HG03045 (cell line): ENCODE results near the gene ATXN2.
"Not testable (repeated sequence)": the region's sequence is repeated elsewhere in the genome, so short reads cannot be mapped to it uniquely, and the experiment has no call there.

Experiments
- ATAC-seq: cut with Tn5 transposase; IDR thresholded peaks from one replicate; pipeline ENCODE4 v1.9.1; 2021; ENCODE audit warnings: mild to moderate bottlenecking, moderate library complexity; ENCODE audit not compliant: unreplicated experiment

ATXN2 gene

DNA sequence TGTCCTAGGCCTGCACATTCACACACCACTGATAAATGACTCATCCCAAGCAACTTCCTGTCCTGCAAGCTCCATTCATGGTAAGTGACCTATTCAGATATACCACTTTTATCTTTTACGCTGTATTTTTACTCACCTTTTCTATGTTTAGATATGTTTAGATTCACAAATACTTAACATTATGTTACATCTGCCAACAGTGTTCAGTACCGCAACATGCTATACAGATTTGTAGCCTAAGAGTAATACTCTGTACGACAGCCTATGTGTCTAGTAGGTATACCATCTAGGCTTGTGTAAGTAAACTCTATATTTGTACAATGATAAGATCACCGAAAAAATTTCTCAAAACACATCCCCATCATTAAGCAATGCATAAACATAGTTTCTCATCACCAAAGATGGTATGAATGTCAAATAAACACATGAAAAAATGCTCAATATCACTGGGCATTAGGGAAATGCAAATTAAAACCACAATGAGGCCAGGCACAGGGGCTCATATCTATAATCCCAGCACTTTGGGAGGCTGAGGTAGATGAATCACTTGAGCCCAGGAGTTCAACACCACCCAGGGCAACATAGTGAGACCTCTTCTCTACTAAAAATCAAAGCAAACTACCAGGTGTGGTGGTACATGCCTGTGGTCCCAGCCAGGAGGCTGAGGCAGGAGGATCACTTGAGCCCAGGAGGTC lies 20.7 kb downstream of the ATXN2 start:
- ATAC-seq = no peak

DNA sequence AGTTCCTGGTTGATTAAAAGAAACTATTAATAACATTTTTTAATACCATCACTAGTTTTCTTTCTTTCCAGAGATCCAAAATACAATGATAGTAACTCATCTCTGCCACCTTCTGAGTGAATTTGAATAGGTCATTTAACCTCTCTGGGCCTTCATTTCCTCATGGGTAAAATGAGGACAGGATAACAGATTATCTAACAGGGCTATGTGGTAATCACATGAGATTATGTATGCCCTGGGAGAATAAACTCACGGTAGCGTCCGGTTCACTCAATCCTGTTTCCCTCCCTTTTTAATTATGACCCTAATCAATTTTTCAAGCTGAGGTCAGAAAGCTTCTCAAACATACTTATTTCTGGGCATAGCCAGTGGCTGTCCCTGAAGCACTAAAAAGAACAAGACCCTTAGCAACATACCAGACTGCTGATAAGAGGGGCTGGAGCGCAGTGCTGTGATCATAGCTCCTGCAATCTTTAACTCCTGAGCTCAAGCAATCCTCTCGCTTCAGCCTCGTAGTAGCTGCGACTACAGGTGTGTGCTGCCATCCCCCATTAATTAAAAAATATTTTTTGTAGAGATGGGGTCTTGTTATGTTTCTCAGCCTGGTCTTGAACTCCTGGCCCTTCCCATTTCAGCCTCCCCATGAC lies 24.2 kb downstream of the ATXN2 start:
- no peak for ATAC-seq

DNA sequence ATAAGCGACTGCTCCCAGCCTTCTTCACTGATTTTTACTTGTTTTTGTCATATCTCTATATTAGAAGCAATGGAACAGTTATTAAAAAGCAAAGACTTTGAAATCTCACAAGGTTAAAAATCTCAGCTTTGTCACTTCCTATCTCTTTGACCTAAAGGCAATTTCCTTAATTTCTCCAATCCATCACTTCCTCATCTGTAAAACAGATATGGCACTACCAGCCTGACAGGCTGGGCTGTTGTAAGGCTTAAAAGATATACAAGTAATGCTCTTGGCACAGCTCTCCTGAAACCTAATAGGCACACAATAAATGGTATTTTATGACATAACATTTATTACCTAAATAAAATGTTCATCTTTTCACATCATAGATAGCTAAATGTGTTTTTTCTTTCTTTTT lies 25.6 kb downstream of the ATXN2 start:
- no peak for ATAC-seq

DNA sequence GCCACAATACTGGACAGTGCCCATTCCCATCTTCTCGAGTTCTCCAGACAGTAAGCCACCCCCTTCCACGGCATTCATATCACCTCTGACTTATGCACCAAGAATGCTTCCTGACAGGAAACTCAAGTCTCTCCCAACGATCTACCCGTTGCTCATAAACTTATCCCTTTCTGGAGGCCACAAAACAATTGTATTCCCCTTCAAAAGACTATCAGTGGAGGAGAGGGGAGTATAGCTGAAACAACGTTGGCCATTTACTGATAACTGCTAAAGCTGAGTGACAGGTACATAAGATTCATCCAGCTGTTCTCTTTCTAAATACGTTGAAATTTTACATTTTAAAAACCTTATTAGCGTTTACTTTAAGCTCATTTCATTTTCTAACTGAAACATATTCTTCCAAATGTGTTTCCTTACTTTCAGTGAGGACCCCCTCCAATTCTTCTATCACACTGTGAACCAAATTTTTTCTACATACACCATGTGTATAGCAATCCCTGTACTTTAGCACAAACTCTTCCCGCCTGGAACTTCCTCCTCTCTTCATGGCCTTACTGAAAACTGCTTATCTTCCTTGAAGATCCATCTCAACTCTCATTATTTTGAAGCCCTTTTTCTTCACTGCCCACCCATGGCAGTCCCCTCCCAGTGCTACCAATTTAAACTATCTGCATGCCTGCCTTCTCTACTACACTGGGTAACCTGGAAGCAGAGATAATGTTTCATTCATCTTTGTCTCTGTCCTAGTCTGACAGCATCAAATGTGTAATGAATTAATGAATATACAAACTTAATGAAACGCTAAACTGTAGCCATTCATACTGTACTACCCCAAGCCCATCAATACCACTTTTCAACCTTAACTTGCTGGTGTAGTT lies 28.8 kb downstream of the ATXN2 start:
- ATAC-seq = no peak

DNA sequence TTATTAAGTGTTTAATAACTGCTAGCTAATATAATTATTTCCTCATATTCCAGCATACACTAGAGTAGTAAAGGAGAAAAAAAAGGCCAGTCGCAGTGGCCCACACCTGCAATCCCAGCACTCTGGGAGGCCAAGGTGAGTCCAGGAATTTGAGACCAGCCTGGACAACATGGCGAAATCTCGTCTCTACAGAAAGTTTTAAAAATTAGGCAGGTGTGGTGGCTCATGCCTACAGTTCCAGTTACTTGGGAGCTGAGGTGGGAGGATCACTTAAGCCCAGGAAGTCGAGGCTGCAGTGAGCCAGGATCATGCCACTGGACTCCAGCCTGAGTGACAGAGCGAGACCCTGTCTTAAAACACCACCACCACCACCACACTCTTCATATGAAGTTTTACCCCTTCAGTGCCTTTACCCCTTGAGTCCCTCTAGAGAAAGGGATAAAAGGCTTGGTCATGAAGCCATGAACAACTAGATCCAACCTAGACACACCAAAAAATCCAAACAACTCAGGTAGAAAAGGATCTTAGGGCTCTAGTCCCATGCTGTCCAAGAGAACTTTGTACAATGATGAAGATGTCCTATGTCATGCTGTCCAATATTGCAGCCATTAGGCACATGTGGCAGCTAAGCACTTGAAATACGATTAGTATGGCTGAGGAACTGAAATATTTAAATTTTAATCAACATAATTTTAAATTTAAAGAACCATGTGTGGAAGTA lies 29.6 kb downstream of the ATXN2 start:
- ATAC-seq = no peak

DNA sequence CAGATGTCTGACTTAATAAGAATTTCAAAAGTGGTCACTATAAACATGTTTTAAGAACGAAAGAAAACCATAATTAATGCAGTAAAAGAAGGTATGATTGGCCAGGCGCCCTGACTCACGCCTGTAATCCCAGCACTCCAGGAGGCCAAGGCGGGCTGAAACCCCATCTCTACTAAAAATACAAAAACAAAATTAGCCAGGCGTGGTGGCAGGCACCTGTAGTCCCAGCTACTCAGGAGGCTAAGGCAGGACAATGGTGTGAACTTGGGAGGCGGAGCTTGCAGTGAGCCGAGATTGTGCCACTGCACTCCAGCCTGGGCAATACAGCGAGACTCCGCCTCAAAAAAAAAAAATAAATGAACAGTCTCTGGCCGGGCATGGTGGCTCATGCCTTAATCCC lies 38.3 kb downstream of the ATXN2 start:
- not testable (repeated sequence) for ATAC-seq

DNA sequence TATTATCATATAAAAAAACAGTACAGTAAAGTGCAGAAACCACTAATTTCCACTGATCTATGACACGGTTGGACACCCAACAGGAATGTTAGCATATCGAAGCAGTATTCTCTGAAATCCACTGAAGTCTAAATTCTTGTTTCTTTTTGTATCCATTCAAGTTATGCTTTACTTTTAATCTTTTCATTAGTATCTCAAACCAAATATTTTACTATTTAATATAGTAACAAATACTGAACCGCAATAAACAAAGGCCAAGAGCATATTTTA lies 41.1 kb downstream of the ATXN2 start:
- ATAC-seq = no peak

DNA sequence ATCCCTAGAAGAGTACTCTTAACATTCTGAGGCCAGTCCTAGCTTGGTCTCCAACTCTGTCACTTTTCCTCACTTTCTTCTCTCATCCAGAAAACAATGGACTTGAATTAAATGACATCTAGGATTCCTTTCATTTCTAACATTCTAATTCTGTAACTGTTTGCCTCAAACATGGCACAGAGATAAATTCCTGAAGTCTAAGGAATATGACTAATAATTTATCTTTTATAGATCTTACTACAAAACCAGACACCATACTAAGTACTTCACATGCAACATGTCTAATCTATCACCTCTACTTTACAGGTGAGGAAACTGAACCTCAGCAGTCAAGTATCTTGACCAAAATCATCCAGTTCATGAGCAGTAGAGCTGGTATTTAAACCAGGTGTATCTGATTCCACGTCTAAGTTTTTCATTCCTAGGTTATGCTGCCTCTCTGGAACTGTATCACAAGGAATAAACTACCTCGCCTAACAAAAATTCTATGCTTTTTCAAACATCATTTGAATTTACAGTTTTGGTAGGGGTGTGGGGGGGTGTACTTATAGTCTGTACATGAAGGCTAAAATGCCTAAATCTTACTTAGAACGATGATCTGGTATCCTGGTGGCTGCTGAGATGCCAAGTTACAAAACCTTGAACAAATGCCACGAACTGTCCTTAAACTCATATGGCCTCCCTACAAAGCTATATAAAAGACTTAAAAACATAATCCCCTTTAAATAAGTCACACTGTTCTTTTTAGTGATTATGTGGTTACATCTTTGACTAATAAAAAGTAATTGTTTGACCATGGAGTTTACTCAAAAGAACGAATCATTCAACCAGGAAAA lies 41.6 kb downstream of the ATXN2 start:
- no peak for ATAC-seq

DNA sequence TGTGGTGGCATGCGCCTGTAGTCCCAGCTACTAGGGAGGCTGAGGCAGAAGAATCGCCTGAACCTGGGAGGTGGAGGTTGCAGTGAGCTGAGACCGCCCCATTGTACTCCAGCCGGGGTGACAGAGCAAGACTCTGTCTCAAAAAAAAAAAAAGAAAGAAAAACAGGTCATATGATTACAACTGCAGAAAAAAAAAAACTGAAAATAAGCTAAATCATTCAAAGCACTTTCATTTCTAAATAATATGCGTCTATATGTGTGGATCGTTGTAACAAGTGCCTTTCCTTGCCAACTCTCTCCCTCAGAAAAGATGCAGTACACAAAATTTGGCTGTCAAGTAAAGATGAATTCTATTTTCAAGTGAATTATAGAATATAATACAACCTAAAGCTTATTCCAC lies 42.4 kb downstream of the ATXN2 start:
- no peak for ATAC-seq

DNA sequence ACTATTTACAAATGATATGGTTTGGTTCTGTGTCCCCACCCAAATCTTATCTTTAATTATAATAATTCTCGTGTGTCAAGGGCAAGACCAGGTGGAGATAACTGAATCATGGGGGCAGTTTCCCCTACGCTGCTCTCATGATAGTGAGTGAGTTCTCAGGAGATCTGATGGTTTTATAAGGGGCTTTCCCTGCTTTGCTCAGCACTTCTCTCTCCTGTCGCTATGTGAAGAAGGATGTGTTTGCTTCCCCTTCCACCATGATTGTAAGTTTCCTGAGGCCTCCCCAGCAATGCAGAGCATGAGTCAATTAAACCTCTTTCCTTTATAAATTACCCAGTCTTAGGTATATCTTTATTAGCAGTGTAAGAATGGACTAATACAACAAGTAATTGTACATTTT lies 43.8 kb downstream of the ATXN2 start:
- ATAC-seq = not testable (repeated sequence)

DNA sequence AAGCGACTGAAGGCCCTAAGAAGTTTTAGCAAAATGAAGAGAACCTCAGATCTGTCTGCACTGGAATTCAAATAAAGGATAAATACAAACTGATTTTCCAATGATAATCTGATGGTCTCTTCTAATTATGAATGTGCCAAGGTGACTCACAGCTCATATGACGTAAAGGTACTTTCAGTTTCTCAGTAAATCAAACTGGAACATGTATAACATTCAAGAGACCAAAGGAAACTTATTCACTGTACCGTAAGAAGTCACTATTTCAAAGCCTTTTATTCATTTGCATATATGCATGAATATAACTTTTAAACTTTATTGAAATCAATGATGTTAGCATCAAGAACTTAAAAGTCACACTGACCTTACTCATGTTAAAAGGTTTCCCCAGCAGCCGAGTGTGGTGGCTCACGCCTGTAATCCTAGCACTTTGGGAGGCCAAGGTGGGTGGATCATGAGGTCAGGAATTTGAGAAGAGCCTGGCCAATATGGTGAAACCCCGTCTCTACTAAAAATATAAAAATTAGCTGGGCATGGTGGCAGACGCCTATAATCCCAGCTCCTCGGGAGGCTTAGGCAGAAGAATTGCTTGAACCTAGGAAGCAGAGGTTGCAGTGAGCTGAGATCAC lies 52.2 kb downstream of the ATXN2 start:
- no peak for ATAC-seq

DNA sequence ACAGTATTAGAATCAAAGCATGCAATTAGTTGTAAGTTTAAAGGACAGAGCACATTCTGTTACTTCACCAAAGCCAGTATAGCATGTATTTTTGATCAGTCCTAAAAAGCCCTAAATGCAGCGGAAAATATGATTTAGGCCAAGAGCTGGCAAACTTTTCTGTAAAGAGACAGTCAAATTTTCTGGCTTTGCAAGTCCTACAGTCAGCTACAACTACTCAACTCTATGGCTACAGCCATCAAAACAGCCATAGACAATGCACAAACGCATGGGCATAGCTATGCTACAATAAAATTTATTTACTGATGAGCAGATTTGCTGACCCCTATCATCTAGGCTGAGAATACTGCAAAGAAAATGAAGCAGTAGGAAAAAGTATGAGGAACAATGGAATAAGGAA lies 52.9 kb downstream of the ATXN2 start:
- no peak for ATAC-seq

DNA sequence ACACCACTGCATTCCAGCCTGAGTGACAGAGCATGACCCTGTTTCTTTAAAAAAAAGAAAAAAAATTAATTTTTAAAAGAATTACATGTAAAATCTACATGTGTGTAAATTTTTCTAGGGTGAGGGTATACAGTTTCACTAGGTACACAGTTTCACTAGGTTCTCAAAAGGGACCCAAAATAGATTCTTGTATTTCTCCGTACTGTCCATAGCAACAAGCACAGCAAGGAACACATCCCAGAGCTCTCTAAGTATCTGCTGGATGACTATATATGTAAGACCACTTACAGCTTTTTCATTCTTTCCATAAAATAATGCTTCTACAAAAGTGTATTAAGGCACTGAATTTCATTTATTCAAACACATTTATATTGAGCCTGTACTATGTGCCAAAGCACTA lies 55.1 kb downstream of the ATXN2 start:
- no peak for ATAC-seq

DNA sequence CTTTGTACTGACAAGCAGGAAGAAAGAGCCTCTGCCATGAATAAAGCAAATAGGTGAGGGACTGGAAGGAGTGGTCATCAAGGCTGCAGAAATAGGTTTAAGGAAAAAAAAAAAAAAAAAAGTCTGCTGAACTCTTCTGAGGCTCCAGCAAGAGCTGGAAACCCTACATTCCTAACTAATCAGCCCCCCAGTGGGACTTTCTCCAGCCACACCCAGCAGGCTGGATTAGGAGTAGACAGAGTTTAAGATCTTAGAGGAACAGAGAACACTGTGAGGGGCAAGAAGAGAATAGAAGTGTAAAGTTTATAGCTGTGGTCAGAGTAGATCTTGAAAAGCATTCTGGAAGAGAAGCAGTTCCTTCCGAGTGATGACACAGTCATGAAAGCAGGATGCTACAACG lies 66.4 kb downstream of the ATXN2 start:
- no peak for ATAC-seq

DNA sequence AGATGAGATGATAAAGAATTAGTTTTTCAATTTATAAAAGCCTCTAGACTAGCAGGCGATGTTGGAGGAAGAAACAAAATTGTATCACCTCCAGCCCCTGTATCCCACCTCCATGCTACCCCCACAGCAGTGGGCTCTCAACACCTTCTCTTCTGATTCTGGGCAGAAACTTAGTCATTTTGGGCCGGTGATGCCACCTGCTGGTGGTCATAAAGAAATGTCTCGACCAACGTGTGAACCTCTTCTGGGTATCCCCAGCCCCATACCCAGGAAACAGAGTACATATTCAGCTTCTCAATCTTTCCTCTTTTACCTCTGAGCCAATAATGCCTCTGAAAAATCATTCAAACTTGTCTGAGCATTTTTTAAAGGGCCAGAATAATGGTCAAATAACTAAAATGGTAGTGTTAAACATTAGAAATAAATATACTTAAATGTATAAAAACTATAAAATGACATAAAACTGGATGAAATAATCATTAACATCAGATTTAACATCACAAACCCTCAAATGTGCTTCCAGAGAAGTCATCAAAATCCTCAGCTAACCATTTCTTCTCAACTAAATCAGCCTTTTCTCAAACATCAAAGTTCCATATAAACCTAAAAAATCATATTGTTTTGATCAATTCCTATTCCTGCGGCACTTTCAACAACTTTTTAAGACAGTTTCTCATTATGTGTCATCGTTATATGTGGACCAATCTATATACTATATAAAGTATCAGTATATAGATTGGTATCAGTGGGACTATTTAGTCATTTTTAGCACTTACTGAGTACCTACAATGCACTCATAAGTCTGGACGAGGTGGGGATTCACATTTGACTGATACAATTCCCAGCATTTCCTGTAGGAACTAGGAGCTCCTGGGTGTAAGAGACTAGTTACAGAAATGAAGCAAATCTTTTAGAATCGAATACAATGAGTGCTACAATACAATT lies 69.4 kb downstream of the ATXN2 start:
- no peak for ATAC-seq

DNA sequence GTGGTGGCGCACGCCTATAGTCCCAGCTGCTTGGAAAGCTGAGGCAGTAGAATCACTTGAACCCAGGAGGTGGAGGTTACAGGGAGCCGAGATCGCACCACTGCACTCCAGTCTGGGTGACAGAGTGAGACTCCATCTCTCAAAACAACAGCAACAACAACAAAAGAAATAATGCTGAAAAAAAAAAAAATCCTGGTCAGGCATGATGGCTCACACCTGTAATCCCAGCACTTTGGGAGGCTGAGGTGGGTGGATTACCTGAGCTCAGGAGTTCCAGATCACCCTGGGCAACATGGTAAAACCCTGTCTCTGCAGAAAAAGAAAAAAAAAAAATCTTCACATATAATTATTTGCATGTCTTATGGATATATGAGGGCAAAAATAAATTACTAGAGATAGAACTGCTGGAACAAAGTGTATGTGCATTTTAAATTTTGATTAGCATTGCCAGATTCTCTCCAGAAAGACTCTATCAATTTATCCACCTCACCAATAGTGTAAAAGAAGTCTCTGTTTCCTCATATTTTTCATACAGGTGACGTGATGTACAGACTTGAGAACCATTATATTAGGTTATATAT lies 75.4 kb downstream of the ATXN2 start:
- ATAC-seq = no peak

DNA sequence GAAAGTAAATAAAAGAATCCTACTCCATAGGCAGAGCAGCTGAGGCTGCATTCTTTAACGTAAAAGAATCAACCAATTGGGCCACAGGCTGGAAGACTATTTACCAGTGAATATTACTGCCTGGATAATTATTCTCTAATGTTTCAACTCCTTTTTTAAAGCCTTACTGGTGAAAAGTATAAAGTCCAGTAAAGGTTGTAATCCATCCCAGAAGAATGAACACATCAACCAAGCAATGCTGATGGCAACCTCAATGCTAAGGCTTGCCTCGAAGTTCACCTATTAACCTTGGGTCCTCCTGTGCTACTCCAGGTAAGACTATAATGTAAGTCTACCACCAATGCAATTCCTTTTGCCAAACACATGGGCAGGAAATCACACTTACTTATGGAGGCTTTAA lies 77.3 kb downstream of the ATXN2 start:
- no peak for ATAC-seq

DNA sequence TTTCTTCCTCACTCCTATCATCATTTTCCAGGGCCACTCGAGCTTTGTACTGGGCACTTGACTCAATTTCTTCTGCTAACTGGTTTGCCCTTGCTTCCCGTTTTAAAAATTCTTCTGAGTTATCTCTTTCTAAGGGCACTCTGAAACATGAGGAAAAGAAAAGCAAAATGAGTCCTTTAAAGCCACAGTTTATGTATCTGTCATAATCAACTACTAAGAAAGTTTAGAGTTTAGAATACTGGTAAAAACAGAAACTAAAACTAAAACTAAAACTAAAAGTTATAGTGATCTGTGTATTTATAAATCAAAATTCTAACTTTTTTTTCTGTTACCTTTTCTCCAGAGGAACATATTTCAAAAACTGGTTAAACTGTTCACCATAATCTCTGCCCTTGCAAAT lies 79.2 kb downstream of the ATXN2 start:
- ATAC-seq = no peak

DNA sequence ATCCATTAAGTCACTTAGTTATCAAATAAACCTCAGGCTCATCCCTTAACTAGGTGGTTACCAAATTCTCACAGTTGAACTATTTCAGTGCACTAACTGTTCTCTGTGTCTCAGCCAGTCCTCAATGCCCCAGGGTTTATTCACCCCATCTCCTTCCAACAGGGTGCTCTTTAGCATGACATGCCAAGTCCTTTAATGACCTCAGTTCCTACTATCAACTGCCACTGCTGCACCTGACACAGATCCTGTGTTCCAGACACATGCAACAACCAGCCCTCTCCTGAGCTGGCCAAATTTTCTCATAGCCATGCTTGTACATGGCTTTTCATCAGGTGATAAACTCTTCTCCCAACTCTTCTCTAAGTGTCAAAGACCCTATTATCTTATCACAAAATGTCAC lies 80.0 kb downstream of the ATXN2 start:
- ATAC-seq = no peak
